ENCODE measurements around the gene MAGI1.

Gene MAGI1

GRCh38 chr3:65939184-65939583 lies 99.5 kb downstream of the MAGI1 start:
- no peak for DNase-seq

GRCh38 chr3:65938676-65939075 lies 100.0 kb downstream of the MAGI1 start:
- no peak for DNase-seq

DNA sequence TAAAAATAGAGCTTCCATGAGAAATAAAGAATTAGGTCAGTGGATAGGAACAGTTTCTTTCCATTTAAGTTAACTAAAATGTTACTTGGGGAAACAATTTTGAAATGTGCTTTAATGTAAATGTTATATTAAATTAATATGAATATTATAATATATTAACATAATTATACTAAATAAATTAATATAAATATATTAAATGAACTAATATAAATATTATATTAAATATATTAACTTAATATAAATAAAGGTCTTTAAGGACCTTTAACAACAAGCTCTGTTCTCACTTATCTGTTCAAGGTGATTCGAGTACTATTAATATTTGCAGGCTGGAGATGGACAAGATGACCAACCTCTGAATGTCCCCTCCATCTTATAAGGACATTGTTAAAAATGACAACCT lies 100.6 kb downstream of the MAGI1 start:
- DNase-seq = no peak

DNA sequence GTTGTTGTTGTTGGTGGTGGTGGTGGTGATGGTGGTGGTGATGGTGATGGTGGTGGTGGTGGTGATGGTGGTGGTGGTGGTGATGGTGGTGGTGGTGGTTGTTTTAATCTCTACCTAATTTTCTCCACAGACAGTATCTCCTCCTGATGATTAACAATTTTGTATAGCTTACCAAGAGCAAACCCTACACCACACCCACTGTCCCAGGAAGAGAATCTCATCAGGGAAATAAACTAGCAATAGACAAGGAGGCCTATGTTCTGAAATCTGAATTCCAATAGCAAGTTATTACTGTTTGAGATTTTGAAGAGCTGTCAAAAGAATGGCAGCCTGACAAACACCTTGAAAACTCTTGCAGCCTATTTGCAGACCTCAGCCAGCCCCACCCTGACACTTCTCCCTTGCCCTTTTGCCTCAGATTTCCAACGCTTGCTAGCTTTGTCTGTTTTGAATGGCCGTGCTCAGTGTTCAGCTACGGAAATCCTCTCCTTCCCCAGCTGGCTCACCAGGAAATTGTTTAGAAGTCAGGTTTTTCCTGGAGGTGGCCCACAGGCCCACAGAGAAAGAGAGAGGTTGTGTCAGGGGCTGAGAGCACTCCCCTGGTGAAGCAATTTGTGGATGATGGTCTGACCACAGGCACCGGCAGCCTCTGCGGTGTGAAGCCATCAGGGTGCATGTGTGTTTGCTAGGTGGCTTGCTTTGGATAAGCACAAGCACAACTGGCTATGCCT lies 101.6 kb downstream of the MAGI1 start:
- no peak for DNase-seq

GRCh38 chr3:65935724-65936123 lies 103.0 kb downstream of the MAGI1 start:
- no peak for DNase-seq

DNA sequence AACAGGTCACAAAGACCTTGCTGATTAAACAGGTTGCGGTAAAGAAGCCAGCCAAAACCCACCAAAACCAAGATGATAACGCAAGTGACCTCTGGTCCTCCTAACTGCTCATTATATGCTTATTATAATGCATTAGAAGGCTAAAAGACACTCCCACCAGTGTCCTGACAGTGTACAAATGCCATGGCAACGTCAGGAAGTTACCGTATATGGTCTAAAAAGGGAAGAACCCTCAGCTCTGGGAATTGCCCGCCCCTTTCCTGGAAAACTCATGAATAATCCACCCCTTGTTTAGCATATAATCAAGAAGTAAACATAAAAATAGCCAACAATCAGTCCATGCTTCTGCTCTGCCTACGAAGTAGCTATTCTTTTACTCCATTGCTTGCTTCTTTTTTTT lies 108.1 kb downstream of the MAGI1 start:
- DNase-seq = no peak

DNA sequence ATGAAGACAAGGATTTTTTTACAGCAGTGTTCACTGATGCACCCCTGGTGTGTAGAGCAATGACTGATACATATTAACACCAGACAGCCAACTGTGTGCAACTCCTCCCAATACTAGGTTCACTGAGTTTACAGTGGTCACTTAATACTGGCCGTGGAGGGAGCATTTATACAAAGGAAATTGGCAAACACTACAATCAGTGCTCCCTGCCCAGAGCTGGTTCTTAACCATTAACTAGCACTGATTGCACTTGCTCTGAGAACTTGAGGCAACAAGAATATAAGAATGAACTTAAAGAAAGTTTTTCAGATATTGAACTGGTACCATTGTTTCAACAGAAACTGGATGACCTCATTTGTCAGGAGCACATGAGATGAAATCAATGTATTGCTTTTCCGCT lies 110.6 kb downstream of the MAGI1 start:
- DNase-seq = no peak

DNA sequence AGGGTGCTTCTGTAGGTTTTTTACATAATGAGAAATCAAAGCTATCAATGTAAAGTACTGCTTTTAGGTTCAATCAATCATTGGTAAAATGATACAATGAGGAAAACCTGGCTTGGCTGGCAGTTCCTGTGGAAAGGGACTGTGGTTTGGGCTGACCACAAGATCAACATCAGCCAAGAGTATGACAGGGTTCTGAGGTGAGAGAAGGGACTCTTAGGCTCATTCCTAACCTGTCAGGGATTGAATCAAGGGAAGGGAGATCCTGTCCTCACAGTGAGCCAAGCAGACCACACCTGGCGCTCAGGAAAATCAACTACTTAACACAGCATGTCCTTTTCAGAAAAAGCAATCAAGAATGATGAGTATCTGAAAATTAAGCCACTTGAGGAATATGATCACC lies 111.1 kb downstream of the MAGI1 start:
- DNase-seq = no peak

- DNase-seq = no peak
Measured at GRCh38 chr3:65925254-65925954, 113.3 kb downstream of the MAGI1 start.

GRCh38 chr3:65924762-65925161 lies 114.0 kb downstream of the MAGI1 start:
- no peak for DNase-seq

DNA sequence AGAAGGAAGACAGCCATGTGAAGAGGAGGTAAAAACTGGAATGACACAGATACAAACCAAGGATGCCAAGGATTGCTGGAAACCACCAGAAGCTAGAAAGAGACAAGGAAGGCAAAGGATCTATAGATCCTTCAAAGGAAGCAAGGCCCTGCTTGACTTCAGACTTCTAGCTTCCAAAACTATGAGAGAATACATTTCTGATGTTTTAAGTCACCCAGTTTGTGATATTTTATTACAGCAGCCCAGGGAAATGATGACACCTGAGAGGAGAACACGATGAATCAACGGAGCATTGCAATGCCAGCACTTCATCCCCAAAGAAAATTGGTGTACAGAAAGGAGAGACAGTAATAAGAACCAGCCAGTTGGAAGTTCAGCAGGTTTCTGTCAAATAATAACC lies 116.3 kb downstream of the MAGI1 start:
- no peak for DNase-seq

- DNase-seq = no peak
Measured at GRCh38 chr3:65919826-65920225, 118.9 kb downstream of the MAGI1 start.

DNA sequence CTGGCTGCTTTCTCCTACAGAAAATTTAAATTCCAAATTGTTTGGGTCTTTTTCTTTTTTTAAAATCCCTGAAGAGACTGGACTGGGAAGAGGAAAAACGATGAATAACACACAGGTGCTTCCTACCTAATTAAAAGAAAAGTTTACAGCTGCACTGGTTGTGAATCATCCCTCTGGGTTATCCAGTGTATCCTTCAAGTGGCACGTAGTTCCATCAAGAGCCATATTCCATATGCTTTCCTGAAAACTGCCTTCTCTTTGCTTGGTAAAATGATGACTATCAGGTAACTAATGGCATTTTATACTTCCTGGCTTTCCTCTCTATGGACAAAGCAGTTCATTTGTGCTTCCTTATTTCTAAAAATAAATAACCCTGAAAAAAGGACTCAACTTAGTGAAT lies 123.2 kb downstream of the MAGI1 start:
- no peak for DNase-seq

GRCh38 chr3:65914740-65915367 lies 123.9 kb downstream of the MAGI1 start:
- DNase-seq = no peak

GRCh38 chr3:65914032-65914739 lies 124.5 kb downstream of the MAGI1 start:
- no peak for DNase-seq

- no peak for DNase-seq
Measured at GRCh38 chr3:65912647-65913046, 126.1 kb downstream of the MAGI1 start.

- no peak for DNase-seq
Measured at GRCh38 chr3:65908588-65908987, 130.1 kb downstream of the MAGI1 start.

DNA sequence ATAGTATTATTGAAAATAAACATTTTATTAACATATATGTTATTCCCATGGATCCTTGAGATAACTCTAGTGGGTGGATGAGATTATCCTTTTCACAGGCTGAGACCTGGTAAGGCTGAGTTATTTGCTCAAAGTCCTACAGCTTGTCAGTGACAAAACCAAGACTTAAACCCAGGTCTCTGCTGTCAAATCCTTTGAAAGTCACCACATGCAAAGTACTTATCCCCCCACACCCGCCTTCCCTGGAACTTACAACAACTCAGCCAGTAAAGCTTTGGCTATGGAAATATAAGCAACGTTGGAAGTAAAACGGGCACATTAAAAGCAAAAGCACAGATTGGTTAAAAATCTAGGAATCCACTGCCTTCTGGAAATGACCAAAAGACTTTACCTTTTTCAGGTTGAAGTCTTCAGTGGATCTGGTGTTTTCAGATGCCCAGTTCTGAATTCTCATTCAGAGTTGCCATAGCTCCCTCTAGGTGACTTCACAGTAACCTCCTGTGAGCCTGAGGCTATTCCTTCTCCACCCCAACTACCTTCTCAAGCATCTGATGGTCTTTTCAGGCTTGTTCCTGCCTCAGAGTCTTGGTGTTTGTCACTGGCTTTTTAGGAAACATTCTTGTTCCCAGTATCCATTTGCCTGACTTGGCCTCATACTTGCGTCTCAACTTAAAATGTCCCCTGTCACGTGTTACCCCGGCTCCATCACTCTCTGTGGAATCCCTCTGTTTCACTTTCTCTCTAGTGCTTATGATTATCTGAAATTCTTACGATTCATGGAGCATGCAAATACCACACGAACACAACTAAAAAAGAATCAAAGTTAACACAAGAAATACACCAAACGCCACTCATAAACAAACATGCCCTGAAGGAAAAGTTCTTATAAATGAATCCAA lies 131.2 kb downstream of the MAGI1 start:
- DNase-seq = no peak

GRCh38 chr3:65905771-65906170 lies 132.9 kb downstream of the MAGI1 start:
- DNase-seq = no peak

GRCh38 chr3:65904016-65904415 lies 134.7 kb downstream of the MAGI1 start:
- DNase-seq = no peak

GRCh38 chr3:65902304-65902793 lies 136.4 kb downstream of the MAGI1 start:
- DNase-seq = no peak

GRCh38 chr3:65901226-65901625 lies 137.5 kb downstream of the MAGI1 start:
- DNase-seq = no peak
